ENCODE data around the gene SLC25A17. TPM values are rescaled to one million over a fixed set of nuclear protein-coding genes. Genes with fewer than 3 reads are reported as not detected.
"Not testable (repeated sequence)": the region's sequence is repeated elsewhere in the genome, so short reads cannot be mapped to it uniquely, and the experiment has no call there.

SLC25A17 gene, protein sequence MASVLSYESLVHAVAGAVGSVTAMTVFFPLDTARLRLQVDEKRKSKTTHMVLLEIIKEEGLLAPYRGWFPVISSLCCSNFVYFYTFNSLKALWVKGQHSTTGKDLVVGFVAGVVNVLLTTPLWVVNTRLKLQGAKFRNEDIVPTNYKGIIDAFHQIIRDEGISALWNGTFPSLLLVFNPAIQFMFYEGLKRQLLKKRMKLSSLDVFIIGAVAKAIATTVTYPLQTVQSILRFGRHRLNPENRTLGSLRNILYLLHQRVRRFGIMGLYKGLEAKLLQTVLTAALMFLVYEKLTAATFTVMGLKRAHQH
- total RNA-seq (1 to 10 TPM; 2.3 to 7.6 (median 4.0) TPM), polyA plus RNA-seq (1 to 10 TPM; 3.0 to 9.6 TPM)
- long read RNA-seq, donor 1, partial matches to known transcripts, result 0 of 3 reads
- long read RNA-seq, donor 1, other reads (novel, unspliced or antisense), result 2 of 3 reads
- long read RNA-seq, donor 2, transcript SLC25A17-210 (9 exons, 2,262 nt), result major isoform, 11 of 18 reads
- long read RNA-seq, donor 2, partial matches to known transcripts, result 0 of 18 reads
- long read RNA-seq, donor 2, other reads (novel, unspliced or antisense), result 7 of 18 reads
- long read RNA-seq, donor 3, partial matches to known transcripts, result 0 of 3 reads
- long read RNA-seq, donor 3, other reads (novel, unspliced or antisense), result 1 of 3 reads

DNA sequence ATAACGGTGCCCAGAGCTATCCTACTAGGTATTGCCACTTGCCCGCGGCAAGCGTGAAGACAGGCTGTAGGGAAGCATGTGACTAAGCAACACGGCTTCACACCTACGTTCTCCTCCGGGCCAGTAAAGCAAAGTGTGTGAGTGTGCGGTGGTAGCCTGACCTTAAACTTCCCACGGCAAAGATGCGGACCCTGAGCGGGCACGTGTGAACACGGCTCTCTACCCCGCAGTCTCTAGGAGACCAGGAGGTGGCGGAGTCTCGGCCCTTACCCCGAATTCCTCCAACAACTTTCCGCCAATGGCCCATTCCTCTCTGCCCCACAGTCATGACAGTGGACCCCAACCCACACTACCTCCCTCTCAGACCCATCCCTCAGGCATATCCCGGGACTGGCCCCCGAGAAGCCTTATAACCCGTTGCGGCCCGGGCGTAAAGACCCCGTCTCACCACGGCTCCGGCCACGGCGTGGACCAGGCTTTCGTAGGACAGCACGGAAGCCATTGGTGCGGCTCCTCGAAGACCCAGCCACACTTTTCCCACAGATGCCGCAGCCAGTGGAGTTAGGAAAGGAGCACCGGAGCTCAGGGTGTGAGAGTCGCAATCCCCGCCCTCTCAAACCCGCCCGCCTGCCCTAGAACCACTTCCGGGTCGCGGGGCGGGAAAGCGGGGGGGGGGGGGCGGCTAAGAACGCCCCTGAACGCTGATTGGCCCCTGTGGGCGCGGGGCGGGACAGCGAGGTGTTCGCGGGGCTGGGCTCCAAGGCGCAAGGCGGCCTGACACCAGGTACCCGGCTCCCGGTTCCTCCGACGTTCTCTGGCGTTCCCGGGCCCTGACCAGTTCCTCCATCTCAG is at the start of gene SLC25A17:
Gene SLC25A17, minus strand, starts transcription at position 600 of the 852 bp plus-strand sequence. Its CDS starts 98 bp downstream, at position 502.
- H3K4me3 ChIP-seq, result peak within 1 kb of the TSS; percentile 57 to 99 (median 82)
- DNase-seq (peak; percentile 89 to 94 (median 92)), ATAC-seq (peak; percentile 98 to 99 (median 98))
- peak in 1 of 2 donors; percentile 50 for TF ChIP-seq POLR2A (IDR thresholded peaks at IDR 0.05)
- TF ChIP-seq, protein P1, sequence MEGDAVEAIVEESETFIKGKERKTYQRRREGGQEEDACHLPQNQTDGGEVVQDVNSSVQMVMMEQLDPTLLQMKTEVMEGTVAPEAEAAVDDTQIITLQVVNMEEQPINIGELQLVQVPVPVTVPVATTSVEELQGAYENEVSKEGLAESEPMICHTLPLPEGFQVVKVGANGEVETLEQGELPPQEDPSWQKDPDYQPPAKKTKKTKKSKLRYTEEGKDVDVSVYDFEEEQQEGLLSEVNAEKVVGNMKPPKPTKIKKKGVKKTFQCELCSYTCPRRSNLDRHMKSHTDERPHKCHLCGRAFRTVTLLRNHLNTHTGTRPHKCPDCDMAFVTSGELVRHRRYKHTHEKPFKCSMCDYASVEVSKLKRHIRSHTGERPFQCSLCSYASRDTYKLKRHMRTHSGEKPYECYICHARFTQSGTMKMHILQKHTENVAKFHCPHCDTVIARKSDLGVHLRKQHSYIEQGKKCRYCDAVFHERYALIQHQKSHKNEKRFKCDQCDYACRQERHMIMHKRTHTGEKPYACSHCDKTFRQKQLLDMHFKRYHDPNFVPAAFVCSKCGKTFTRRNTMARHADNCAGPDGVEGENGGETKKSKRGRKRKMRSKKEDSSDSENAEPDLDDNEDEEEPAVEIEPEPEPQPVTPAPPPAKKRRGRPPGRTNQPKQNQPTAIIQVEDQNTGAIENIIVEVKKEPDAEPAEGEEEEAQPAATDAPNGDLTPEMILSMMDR (IDR thresholded peaks at IDR 0.05), result peak in 8 of 12 donors; percentile 21 to 54 (median 34)
- WGBS, 4 donors, result 0 to 2% (median 0%) methylated on average over 45 to 61 of the region's 61 CpGs
- no peaks in the 10 kb centered on the region for H3K27me3 ChIP-seq
- peak within 1 kb of the TSS in 11 of 12 donors; percentile 31 to 88 (median 77) for H3K27ac ChIP-seq
- intact Hi-C loops (cut with DNase I), result loop anchor here in 3 of 10 donors (2.0 to 5.0 kb wide), 2 partner anchors 33 to 38 kb away; partner anchors contain the start of genes ST13 (in 2 of the 3) and XPNPEP3 (in 2 of the 3)
- peaks cover 0 to 27% (median 19%) of the 10 kb centered on the region in 12 donors for H3K4me1 ChIP-seq
- H3K36me3 ChIP-seq, result peaks cover 0 to 20% (median 15%) of the 10 kb centered on the region in 9 donors
- H3K9me3 ChIP-seq, result no peaks in the 10 kb centered on the region

DNA sequence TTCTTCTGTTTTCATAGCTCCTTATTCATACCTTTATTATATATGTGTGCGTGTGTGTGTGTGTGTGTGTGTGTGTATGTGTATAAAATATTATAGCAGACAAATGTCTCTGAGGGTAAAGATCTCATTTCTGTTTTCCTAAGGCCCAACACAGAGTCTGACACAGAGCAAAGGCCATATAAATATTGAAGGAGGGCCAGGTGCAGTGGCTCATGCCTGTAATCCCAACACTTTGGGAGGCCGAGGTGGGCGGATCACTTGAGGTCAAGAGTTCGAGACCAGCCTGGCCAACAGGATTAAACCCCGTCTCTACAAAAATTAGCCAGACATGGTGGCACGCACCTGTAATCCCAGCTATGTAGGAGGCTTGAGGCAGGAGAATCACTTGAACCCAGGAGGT is 49.2 kb upstream of the SLC25A17 start:
- DNase-seq; intact Hi-C loops (cut with DNase I); ATAC-seq; H3K27me3 ChIP-seq; H3K27ac ChIP-seq; H3K4me3 ChIP-seq; H3K9me3 ChIP-seq: not testable (repeated sequence)
- peaks cover 0 to 10% (median 0%) of the 10 kb centered on the region in 12 donors for H3K4me1 ChIP-seq
- H3K36me3 ChIP-seq, result peaks cover 0 to 48% (median 28%) of the 10 kb centered on the region in 9 donors
- 85 to 96% (median 94%) methylated on average over 6 of the region's 6 CpGs for WGBS, 4 donors

DNA sequence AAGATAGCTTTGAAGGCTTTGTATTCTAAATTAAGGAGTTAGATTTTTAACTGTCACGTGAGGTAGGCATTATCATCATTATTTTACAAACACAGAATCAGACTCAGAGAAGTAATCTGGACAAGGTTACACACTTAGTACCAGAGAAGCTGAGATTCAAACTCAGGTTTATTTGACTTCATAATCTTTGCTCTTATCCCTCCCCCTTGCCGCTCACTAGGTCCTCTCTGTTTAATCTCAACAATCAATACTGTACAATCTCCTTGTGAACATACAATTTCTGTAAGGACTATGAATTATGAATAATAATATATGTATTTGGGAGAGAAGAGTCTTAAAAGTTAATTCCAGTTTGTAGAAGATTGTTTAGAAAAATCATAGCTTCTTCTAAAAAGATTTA is 48.0 kb upstream of the SLC25A17 start:
- 73 to 84% (median 80%) methylated on average over 2 of the region's 2 CpGs for WGBS, 4 donors
- Histone ChIP-seq H3K27me3 (no peaks in the 10 kb centered on the region), H3K4me1 (peaks cover 0 to 15% (median 0%) of the 10 kb centered on the region in 12 donors), H3K36me3 (peaks cover 0 to 44% (median 28%) of the 10 kb centered on the region in 9 donors), H3K9me3 (no peaks in the 10 kb centered on the region), H3K27ac (no peak overlapping the region), H3K4me3 (no peak overlapping the region)
- DNase-seq (no peak), ATAC-seq (no peak)
- intact Hi-C loops (cut with DNase I), result no loop called here
- no peak for TF ChIP-seq POLR2A (IDR thresholded peaks at IDR 0.05)
- TF ChIP-seq, protein P1 (IDR thresholded peaks at IDR 0.05), result no peak

DNA sequence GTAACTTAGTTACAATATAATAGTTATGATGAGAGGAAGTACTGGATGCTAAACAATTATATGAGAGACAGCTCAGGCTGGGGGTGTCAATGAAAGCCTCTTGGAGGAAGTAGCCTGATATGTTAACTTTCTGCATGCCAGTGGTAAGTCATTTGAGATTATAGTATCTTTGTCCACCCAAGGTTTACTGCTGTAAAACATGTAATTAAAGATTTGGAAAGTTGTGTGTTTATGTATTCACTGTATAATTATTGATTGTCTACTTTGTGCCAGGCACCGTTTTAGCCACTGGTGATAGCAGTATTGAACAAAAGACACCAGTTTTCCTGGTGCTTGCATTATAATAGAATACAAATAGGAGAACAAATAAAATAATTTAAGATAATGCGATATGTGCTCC is 43.4 kb upstream of the SLC25A17 start:
- H3K27me3 ChIP-seq, result no peaks in the 10 kb centered on the region
- intact Hi-C loops (cut with DNase I), result no loop called here
- peaks cover 0 to 26% (median 14%) of the 10 kb centered on the region in 9 donors for H3K36me3 ChIP-seq
- no peak overlapping the region for H3K27ac ChIP-seq
- WGBS, 4 donors, result 93 to 97% (median 95%) methylated on average over 2 of the region's 2 CpGs
- no peaks in the 10 kb centered on the region for H3K9me3 ChIP-seq
- DNase-seq, result no peak
- no peak overlapping the region for H3K4me3 ChIP-seq
- no peak for ATAC-seq
- peaks cover 0 to 25% (median 9%) of the 10 kb centered on the region in 12 donors for H3K4me1 ChIP-seq
- no peak for TF ChIP-seq POLR2A (IDR thresholded peaks at IDR 0.05)
- TF ChIP-seq, protein P1 (IDR thresholded peaks at IDR 0.05), result no peak
